GM04503 (cell line): ENCODE results near the gene PPP1R3F.

Experiments used
- DNase-seq: peaks from one replicate; pipeline ENCODE4 v3.0.0-alpha.2; 2012; ENCODE audit warnings: low read depth

The PPP1R3F gene

GRCh38 chrX:49269767-49270248 is at the start of gene PPP1R3F:
Gene PPP1R3F (plus strand): TSS chrX:49269793. CDS start chrX:49269870, 77 bp downstream.
- DNase-seq, result no peak

- DNase-seq, result no peak
Measured at GRCh38 chrX:49220100-49220499, 49.5 kb upstream of the PPP1R3F start.

GRCh38 chrX:49221868-49222267 is 47.7 kb upstream of the PPP1R3F start:
- no peak for DNase-seq

GRCh38 chrX:49225858-49226257 is 43.7 kb upstream of the PPP1R3F start:
- no peak for DNase-seq

GRCh38 chrX:49226946-49227345 is 42.6 kb upstream of the PPP1R3F start:
- no peak for DNase-seq

- no peak for DNase-seq
Measured at GRCh38 chrX:49227726-49228125, 41.9 kb upstream of the PPP1R3F start.

GRCh38 chrX:49228185-49228584 is 41.4 kb upstream of the PPP1R3F start:
- DNase-seq, result no peak

- DNase-seq, result no peak
Measured at GRCh38 chrX:49230500-49231232, 38.9 kb upstream of the PPP1R3F start.

- DNase-seq, result no peak
Measured at GRCh38 chrX:49231333-49232000, 38.1 kb upstream of the PPP1R3F start.

- DNase-seq, result no peak
Measured at GRCh38 chrX:49232525-49232924, 37.1 kb upstream of the PPP1R3F start.

- no peak for DNase-seq
Measured at GRCh38 chrX:49233176-49233575, 36.4 kb upstream of the PPP1R3F start, which contains the start of gene CACNA1F. Gene CACNA1F (minus strand): TSS chrX:49233340. CDS start chrX:49233309, 31 bp downstream.

- DNase-seq, result no peak
Measured at GRCh38 chrX:49233887-49234555, 35.6 kb upstream of the PPP1R3F start.

GRCh38 chrX:49237060-49237459 is 32.5 kb upstream of the PPP1R3F start:
- DNase-seq, result no peak

- DNase-seq, result no peak
Measured at GRCh38 chrX:49238735-49239134, 30.9 kb upstream of the PPP1R3F start.

GRCh38 chrX:49242545-49243066 is 27.0 kb upstream of the PPP1R3F start:
- DNase-seq, result no peak

- DNase-seq, result no peak
Measured at GRCh38 chrX:49243166-49243565, 26.4 kb upstream of the PPP1R3F start.

GRCh38 chrX:49244207-49244606 is 25.4 kb upstream of the PPP1R3F start:
- DNase-seq, result no peak

- DNase-seq, result no peak
Measured at GRCh38 chrX:49246541-49246940, 23.1 kb upstream of the PPP1R3F start.

GRCh38 chrX:49247346-49247745 is 22.2 kb upstream of the PPP1R3F start:
- no peak for DNase-seq

- no peak for DNase-seq
Measured at GRCh38 chrX:49247916-49248811, 21.4 kb upstream of the PPP1R3F start.

GRCh38 chrX:49249071-49249470 is 20.5 kb upstream of the PPP1R3F start:
- DNase-seq, result no peak

- no peak for DNase-seq
Measured at GRCh38 chrX:49249616-49250015, 20.0 kb upstream of the PPP1R3F start.
